Heart left ventricle (tissue), 16 donors: Measurements from ENCODE around the gene UGT1A10. TPM values are rescaled to one million over a fixed set of nuclear protein-coding genes. Genes with fewer than 3 reads are reported as not detected.

ENCODE experiments used
- ATAC-seq, 4 donors: fragments of 200-7000 bp; cut with Tn5 transposase; one replicate each; pipeline ENCODE4 v1.9.1; 2020 to 2022; ENCODE audit warnings: moderate library complexity in 4 of 4, mild to moderate bottlenecking in 3 of 4, moderate number of reproducible peaks in 1 of 4
- DNase-seq, 5 donors: peaks; one replicate each; pipeline ENCODE4 v3.0.0-alpha.2; 2020
- H3K27ac ChIP-seq, 12 donors: fragments of 200-600 bp; sonication (generic) in 4 of 12; one replicate each; pipeline versions ENCODE4 v1.5.0 to v1.8.0; 2016 to 2022; ENCODE audit warnings: mild to moderate bottlenecking in 2 of 12
- H3K27me3 ChIP-seq, 9 donors: fragments of 200-600 bp; sonication (generic) in 2 of 9; one replicate each; pipeline versions ENCODE4 v1.5.1 to v1.8.0; 2016 to 2022; ENCODE audit warnings: mild to moderate bottlenecking in 3 of 9
- H3K36me3 ChIP-seq, 9 donors: fragments of 200-600 bp; sonication (generic) in 2 of 9; one replicate each; pipeline versions ENCODE4 v1.5.0 to v1.8.0; 2018 to 2022; ENCODE audit warnings: mild to moderate bottlenecking in 2 of 9
- H3K4me1 ChIP-seq, 12 donors: fragments of 200-600 bp; sonication (generic) in 4 of 12; one replicate each; pipeline versions ENCODE4 v1.5.0 to v1.8.0; 2016 to 2022; ENCODE audit warnings: mild to moderate bottlenecking in 3 of 12
- H3K4me3 ChIP-seq, 12 donors: fragments of 200-600 bp; sonication (generic) in 4 of 12; one replicate each; pipeline versions ENCODE4 v1.5.0 to v1.8.0; 2017 to 2022; ENCODE audit warnings: mild to moderate bottlenecking in 9 of 12, moderate library complexity in 4 of 12
- H3K9me3 ChIP-seq, 12 donors: fragments of 200-600 bp; sonication (generic) in 4 of 12; one replicate each; pipeline versions ENCODE4 v1.5.0 to v1.8.0; 2016 to 2022; ENCODE audit warnings: mild to moderate bottlenecking in 1 of 12
- POLR2A ChIP-seq, 2 donors: fragments of 450-650 bp; IDR thresholded peaks; one replicate each; pipeline ENCODE4 v1.6.1; 2017; ENCODE audit warnings: antibody characterized with exemption in 2 of 2, mild to moderate bottlenecking in 2 of 2, moderate library complexity in 2 of 2
- WGBS, 4 donors: extraction: QIAGEN DNeasy Blood & Tissue Kit in 2 of 4; methylation state at CpG; one replicate each; pipeline versions ENCODE4 v1.1.5 to v1.1.7; 2013 to 2018; 5-methylcytosine and 5-hydroxymethylcytosine counted together
- intact Hi-C, 10 donors: fragments of 100-400 bp; cut with DNase I; formaldehyde crosslinking; loops; one replicate each; pipeline versions ENCODE4 v1.11.1 to v1.14.2; 2022
- polyA plus RNA-seq, 2 donors: library from polyadenylated mRNA; stranded (reverse); fragments of 200-250 nt; gene quantifications; one replicate each; pipeline ENCODE4 v1.2.3, GENCODE V29; 2013
- total RNA-seq, 9 donors: library from RNA; depleted of rRNA in 2 of 9; stranded (reverse); fragments of >200 nt in 2 of 9; fragmentation: NEBNext Ultra II Directional in 3 of 9; extraction: Animal tissue kit (Norgen Biotek cat#: 25700) in 3 of 9; gene quantifications; one replicate each; pipeline versions ENCODE4 v1.1.0 to v1.2.4, GENCODE V29; 2016 to 2023
- TF ChIP-seq, protein P1 (sequence below), 12 donors: fragments of 200-600 bp; sonication (generic) in 4 of 12; IDR thresholded peaks; one replicate each; pipeline versions ENCODE4 v1.5.0 to v1.8.0; 2018 to 2022; ENCODE audit warnings: antibody characterized with exemption in 12 of 12, mild to moderate bottlenecking in 5 of 12
- donor health status: ischemic (EF 13 %, LVEDD 7.1; RV severe dilation, severe dysfunction).
- donor health status: healthy with polysubstance abuse.
- donor health status: DM: no; HTN: yes; CAD: no.
- donor health status: DM: no; HTN: no; CAD: no.
- donor health status: ischemic (EF 25% LVEDD 6.9; RV normal size, moderate dysfunction).
- donor health status: ischemic (EF 25% LVEDD 5.7; RV mildly dilated, moderate dysfunction).
- donor health status: healthy.
- donor health status: DM: yes; HTN: yes; CAD: no.
- donor health status: ischemic (EF 35%, LVEDD 5.7; RV mildly dilated, moderate dysfunction).
- donor health status: nonischemic (EF 11% LVEDD 7.7; RV severe dilation, severe dysfunction).
- donor health status: DM: yes; HTN: yes; CAD: no.
- donor health status: PGD.
- donor health status: ischemic (EF 29% LVEDD 5.4; RV normal size, mild dysfunction).
- donor health status: nonischemic (EF 23%, LVEDD 6.1; RV moderate dilation, normal function).

The UGT1A10 gene
- total and polyA plus RNA-seq, 11 donors, result not detected

DNA sequence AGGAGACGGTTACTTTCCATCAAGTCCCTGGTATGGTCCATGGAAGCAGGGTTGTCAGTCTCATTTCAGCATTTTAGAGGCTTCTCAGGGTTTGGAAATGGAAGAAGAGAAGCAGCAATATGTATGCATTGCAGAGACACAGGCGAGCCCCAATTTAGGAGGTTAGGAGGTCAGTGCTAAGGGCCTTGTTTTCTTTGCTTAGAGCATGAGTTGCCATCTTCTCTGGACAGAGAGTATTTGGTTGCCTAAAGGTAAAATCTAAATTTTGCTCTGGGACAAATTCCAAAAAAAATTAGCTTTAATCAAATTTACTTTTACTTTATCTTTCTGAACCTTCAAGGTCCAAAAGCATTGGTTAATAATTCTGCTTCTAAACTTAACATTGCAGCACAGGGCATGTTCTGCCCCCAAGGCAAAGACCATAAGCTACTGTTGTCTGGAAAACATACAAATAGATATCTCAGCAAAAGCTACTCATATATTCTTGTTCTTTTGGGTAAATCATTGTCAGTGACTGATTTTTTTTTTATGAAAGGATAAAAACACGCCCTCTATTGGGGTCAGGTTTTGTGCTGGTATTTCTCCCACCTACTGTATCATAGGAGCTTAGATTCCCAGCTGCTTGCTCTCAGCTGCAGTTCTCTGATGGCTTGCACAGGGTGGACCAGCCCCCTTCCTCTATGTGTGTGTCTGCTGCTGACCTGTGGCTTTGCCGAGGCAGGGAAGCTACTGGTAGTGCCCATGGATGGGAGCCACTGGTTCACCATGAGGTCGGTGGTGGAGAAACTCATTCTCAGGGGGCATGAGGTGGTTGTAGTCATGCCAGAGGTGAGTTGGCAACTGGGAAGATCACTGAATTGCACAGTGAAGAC lies 35.3 kb downstream of the UGT1A10 start, which contains the start of gene UGT1A9:
Gene UGT1A9 (plus strand): TSS at position 609 of the 872 bp plus-strand sequence. CDS start 37 bp downstream, at position 646.
- Histone ChIP-seq H3K9me3 (peaks cover 0 to 4% (median 0%) of the 10 kb centered on the region in 12 donors), H3K4me3 (no peak within 1 kb of the TSS), H3K27ac (no peak within 1 kb of the TSS), H3K27me3 (peaks cover 0 to 5% (median 0%) of the 10 kb centered on the region in 9 donors), H3K4me1 (no peaks in the 10 kb centered on the region), H3K36me3 (no peaks in the 10 kb centered on the region)
- intact Hi-C loops, result no loop called here
- TF ChIP-seq, protein P1, sequence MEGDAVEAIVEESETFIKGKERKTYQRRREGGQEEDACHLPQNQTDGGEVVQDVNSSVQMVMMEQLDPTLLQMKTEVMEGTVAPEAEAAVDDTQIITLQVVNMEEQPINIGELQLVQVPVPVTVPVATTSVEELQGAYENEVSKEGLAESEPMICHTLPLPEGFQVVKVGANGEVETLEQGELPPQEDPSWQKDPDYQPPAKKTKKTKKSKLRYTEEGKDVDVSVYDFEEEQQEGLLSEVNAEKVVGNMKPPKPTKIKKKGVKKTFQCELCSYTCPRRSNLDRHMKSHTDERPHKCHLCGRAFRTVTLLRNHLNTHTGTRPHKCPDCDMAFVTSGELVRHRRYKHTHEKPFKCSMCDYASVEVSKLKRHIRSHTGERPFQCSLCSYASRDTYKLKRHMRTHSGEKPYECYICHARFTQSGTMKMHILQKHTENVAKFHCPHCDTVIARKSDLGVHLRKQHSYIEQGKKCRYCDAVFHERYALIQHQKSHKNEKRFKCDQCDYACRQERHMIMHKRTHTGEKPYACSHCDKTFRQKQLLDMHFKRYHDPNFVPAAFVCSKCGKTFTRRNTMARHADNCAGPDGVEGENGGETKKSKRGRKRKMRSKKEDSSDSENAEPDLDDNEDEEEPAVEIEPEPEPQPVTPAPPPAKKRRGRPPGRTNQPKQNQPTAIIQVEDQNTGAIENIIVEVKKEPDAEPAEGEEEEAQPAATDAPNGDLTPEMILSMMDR (IDR thresholded peaks at IDR 0.05), result no peak
- TF ChIP-seq POLR2A (IDR thresholded peaks at IDR 0.05), result no peak
- ATAC-seq, result no peak
- no peak for DNase-seq
- 75 to 86% (median 82%) methylated on average over 5 of the region's 5 CpGs for WGBS, 4 donors

- DNase-seq (no peak), ATAC-seq (no peak)
- Histone ChIP-seq H3K27me3 (peaks cover 0 to 16% (median 0%) of the 10 kb centered on the region in 9 donors), H3K27ac (no peak overlapping the region), H3K9me3 (peaks cover 0 to 4% (median 0%) of the 10 kb centered on the region in 12 donors), H3K4me3 (no peak overlapping the region), H3K36me3 (no peaks in the 10 kb centered on the region), H3K4me1 (no peaks in the 10 kb centered on the region)
- WGBS, 4 donors, result 73 to 89% (median 80%) methylated on average over 3 of the region's 3 CpGs
- TF ChIP-seq POLR2A (IDR thresholded peaks at IDR 0.05), result no peak
- TF ChIP-seq, protein P1 (IDR thresholded peaks at IDR 0.05), result no peak
- intact Hi-C loops, result no loop called here
These were observed 36.6 kb downstream of the UGT1A10 start for GRCh38 chr2:233672886-233673285.

- Histone ChIP-seq H3K27ac (no peak overlapping the region), H3K4me1 (no peaks in the 10 kb centered on the region), H3K4me3 (no peak overlapping the region), H3K27me3 (peaks cover 0 to 17% (median 0%) of the 10 kb centered on the region in 9 donors), H3K36me3 (no peaks in the 10 kb centered on the region), H3K9me3 (peaks cover 0 to 4% (median 0%) of the 10 kb centered on the region in 12 donors)
- DNase-seq, result no peak
- intact Hi-C loops, result no loop called here
- ATAC-seq, result no peak
- TF ChIP-seq, protein P1 (IDR thresholded peaks at IDR 0.05), result no peak
- TF ChIP-seq POLR2A (IDR thresholded peaks at IDR 0.05), result no peak
These were observed 37.6 kb downstream of the UGT1A10 start for GRCh38 chr2:233673896-233674295.

- WGBS, 4 donors, result 38 to 48% (median 43%) methylated on average over 1 of the region's 1 CpG
- Histone ChIP-seq H3K4me3 (no peak overlapping the region), H3K4me1 (no peaks in the 10 kb centered on the region), H3K9me3 (peaks cover 0 to 4% (median 0%) of the 10 kb centered on the region in 12 donors), H3K36me3 (no peaks in the 10 kb centered on the region), H3K27me3 (peaks cover 0 to 17% (median 0%) of the 10 kb centered on the region in 9 donors), H3K27ac (no peak overlapping the region)
- ATAC-seq (no peak), DNase-seq (no peak)
- intact Hi-C loops, result no loop called here
- TF ChIP-seq, protein P1 (IDR thresholded peaks at IDR 0.05), result no peak
- no peak for TF ChIP-seq POLR2A (IDR thresholded peaks at IDR 0.05)
These were observed 38.1 kb downstream of the UGT1A10 start for GRCh38 chr2:233674314-233674713.
